ENCODE measurements around the gene CFAP70.

DNA sequence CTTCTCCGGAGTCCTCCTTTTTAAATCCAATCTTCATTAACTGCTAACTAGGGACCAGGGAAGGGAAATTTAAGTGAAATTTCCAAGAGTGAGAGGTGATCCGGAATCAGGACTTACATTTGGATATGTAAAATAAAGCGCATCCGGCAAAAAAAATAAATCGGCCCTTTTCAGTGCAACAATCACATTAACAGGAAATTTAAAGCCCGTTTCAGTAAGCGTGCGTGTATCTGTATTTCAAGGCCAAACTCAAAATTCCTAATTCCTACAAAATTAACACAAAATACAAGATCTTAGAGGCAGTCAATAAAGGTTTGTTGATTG, 112.4 kb downstream of the CFAP70 start:
- TF ChIP-seq CTCF (conservative IDR thresholded peaks at IDR 0.05 in 1 of 2, IDR thresholded peaks at IDR 0.05 in 1 of 2; ENCODE audit: extremely low read depth in 1 of 2, insufficient read depth in 1 of 2, low read depth in 1 of 2, low read length in 2 of 2) = no peak
- no peak for TF ChIP-seq EZH2 (IDR thresholded peaks at IDR 0.05; ENCODE audit: borderline replicate concordance, low read length)
